Measurements from ENCODE around the gene OR6B2.

OR6B2 gene

DNA sequence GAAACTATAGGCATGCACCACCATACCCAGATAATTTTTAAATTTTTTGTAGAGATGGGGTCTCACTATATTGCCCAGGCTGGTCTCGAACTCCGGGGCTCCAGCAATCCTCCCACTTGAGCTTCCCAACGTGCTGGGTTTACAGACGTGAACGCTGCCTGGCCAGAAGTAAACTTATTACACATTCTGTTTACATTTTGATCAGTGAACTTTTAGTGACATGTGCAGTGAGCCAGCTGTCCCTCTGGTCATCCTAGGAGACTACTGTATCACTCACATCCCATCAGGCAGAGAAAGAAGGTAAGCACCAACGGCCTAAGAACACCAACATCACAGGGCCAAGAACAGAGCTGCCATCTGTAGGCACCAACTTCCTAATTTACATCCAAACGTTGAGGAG lies 27.2 kb downstream of the OR6B2 start:
- in situ Hi-C loops (cut with MboI; ENCODE audit: low sequenced_read_pairs, unreplicated experiment): no loop called here

GRCh38 chr2:240000671-240001070 lies 29.6 kb downstream of the OR6B2 start:
- TF ChIP-seq, protein P1, sequence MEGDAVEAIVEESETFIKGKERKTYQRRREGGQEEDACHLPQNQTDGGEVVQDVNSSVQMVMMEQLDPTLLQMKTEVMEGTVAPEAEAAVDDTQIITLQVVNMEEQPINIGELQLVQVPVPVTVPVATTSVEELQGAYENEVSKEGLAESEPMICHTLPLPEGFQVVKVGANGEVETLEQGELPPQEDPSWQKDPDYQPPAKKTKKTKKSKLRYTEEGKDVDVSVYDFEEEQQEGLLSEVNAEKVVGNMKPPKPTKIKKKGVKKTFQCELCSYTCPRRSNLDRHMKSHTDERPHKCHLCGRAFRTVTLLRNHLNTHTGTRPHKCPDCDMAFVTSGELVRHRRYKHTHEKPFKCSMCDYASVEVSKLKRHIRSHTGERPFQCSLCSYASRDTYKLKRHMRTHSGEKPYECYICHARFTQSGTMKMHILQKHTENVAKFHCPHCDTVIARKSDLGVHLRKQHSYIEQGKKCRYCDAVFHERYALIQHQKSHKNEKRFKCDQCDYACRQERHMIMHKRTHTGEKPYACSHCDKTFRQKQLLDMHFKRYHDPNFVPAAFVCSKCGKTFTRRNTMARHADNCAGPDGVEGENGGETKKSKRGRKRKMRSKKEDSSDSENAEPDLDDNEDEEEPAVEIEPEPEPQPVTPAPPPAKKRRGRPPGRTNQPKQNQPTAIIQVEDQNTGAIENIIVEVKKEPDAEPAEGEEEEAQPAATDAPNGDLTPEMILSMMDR (IDR thresholded peaks at IDR 0.05; ENCODE audit: borderline replicate concordance, control extremely low read depth, extremely low read depth, insufficient read depth, missing control alignments): no peak
- in situ Hi-C loops (cut with MboI; ENCODE audit: low sequenced_read_pairs, unreplicated experiment): no loop called here
- no peak for DNase-seq (ENCODE audit: low spot score)

More for the DNA sequence above, 27.2 kb downstream of the OR6B2 start:
- TF ChIP-seq, protein P1 (IDR thresholded peaks at IDR 0.05; ENCODE audit: borderline replicate concordance, control extremely low read depth, extremely low read depth, insufficient read depth, missing control alignments): no peak
- no peak for DNase-seq (ENCODE audit: low spot score)

DNA sequence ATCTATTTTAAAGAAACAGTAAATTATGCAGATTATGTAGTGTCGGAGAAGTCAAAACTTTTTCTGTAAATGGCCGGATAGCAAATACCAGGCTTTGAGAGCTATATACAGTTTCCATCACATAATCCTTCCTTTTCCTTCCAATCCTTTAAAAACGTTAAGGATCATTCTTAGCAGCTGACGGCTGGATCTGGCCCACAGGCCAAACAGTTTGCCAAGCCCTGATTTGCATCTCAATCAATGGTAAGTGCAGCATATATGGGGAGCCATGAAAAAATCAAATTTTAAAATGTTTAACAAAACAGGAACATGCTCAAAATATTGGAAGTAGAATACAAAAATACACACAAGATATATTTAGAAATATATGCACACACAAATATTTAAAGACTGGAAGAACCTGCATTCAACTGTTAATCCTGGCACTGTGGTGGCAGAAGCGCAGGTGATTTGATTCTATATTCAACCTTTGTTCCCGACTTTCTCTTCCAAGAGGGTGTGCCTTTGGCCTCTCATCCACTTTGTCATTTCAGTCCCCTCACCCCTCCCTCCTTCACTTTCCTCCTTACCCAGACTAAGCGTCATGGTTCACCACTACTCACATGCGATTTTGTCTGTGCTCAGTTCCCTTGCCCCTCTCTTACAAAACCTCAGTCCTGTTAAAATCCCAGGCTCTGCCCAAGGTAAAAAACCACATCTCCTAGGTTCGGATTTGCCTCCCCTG lies 32.4 kb downstream of the OR6B2 start:
- in situ Hi-C loops (cut with MboI; ENCODE audit: low sequenced_read_pairs, unreplicated experiment): loop anchor here (25.0 kb wide), 1 partner anchor 961 kb away; no protein-coding TSS in a partner anchor
- TF ChIP-seq, protein P1 (IDR thresholded peaks at IDR 0.05; ENCODE audit: borderline replicate concordance, control extremely low read depth, extremely low read depth, insufficient read depth, missing control alignments): no peak
- no peak for DNase-seq (ENCODE audit: low spot score)

GRCh38 chr2:239994086-239994485 lies 36.1 kb downstream of the OR6B2 start:
- TF ChIP-seq, protein P1 (IDR thresholded peaks at IDR 0.05; ENCODE audit: borderline replicate concordance, control extremely low read depth, extremely low read depth, insufficient read depth, missing control alignments): no peak
- no peak for DNase-seq (ENCODE audit: low spot score)
- in situ Hi-C loops (cut with MboI; ENCODE audit: low sequenced_read_pairs, unreplicated experiment): loop anchor here (25.0 kb wide), 1 partner anchor 957 kb away; no protein-coding TSS in a partner anchor

DNA sequence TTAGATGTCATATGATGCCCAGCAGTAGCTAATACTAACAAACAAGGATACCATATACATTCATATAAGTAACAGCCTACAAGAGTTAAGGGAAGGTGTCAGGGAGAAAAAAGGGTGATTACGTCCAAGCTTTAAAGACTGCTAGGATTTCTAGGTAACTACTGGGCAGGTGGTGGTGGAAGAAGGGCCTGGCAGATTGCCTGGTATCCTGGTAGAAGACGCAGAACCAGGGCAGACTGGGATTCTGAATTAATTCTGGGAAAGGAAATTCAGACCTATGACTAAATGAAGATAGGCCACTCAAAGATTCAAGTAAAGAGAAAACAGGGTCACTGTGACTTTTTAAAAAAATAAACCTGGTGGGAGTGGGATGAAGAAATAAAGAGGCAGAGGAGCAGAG lies 36.9 kb downstream of the OR6B2 start:
- no peak for DNase-seq (ENCODE audit: low spot score)
- TF ChIP-seq, protein P1 (IDR thresholded peaks at IDR 0.05; ENCODE audit: borderline replicate concordance, control extremely low read depth, extremely low read depth, insufficient read depth, missing control alignments): no peak
- in situ Hi-C loops (cut with MboI; ENCODE audit: low sequenced_read_pairs, unreplicated experiment): loop anchor here (25.0 kb wide), 1 partner anchor 956 kb away; no protein-coding TSS in a partner anchor

GRCh38 chr2:239991689-239992314 lies 38.4 kb downstream of the OR6B2 start:
- DNase-seq (ENCODE audit: low spot score): peak; percentile 53
- in situ Hi-C loops (cut with MboI; ENCODE audit: low sequenced_read_pairs, unreplicated experiment): loop anchor here (25.0 kb wide), 1 partner anchor 955 kb away; no protein-coding TSS in a partner anchor
- TF ChIP-seq, protein P1 (IDR thresholded peaks at IDR 0.05; ENCODE audit: borderline replicate concordance, control extremely low read depth, extremely low read depth, insufficient read depth, missing control alignments): peak; percentile 68

Measured in GM13976 (cell line).